Activated CD4-positive, CD25-positive, alpha-beta regulatory T cell treated with anti-CD3 and anti-CD28 coated beads, Interleukin-2, amount 50 U/mL, for 16 hours (primary cell): ENCODE results near the gene WDR17.

ENCODE experiments used
- DNase-seq: peaks from one replicate; pipeline ENCODE4 v3.0.0-alpha.2; 2020; ENCODE audit warnings: low read depth, low spot score

WDR17 gene

DNA sequence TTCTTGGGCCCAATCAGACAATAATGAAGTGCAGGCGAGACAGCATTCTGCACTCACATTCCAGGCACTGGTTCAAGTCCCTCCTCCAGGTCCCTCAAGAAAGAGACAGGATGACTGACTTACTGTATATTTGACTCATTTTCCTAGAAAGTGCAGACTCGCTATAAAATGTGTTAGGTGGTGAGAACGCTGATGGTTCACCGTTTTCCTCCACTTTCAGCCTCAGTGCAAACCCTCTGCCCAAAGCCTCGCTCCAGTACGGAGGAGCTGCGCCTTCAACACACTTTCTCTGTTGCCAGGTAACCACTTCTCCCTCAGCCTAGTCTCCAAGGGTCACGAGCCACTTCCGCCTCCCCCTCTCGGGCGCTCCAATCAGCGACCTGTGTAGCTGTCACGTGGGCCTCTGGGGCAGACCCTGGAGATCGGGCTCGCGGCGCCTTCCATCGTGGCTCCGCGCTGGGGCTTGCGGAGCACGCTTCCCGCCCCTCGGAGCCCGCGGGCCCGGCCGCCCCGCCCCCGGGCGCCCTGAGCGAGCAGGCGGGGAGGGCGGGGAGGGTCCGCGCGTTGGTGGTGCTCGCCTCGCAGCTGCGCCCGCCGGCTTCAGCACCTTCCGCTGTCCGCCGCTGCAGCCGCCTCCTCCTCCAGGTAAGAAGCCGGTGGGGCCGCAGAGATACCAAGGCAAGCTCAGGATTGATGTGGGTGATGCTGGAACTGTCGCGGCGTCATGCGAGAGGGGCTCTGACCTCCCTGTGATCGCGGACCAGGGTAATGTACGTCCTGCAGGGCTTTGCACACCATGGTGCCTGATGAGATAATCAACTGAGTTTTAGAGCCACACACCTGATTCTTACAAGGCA, at the start of gene WDR17:
TSS of gene WDR17 (plus strand) at position 407 of the 857 bp plus-strand sequence. CDS start 45,740 bp downstream, outside the sequence.
- peak; percentile 17 for DNase-seq

GRCh38 chr4:176016601-176017000, 49.0 kb upstream of the WDR17 start:
- no peak for DNase-seq

DNA sequence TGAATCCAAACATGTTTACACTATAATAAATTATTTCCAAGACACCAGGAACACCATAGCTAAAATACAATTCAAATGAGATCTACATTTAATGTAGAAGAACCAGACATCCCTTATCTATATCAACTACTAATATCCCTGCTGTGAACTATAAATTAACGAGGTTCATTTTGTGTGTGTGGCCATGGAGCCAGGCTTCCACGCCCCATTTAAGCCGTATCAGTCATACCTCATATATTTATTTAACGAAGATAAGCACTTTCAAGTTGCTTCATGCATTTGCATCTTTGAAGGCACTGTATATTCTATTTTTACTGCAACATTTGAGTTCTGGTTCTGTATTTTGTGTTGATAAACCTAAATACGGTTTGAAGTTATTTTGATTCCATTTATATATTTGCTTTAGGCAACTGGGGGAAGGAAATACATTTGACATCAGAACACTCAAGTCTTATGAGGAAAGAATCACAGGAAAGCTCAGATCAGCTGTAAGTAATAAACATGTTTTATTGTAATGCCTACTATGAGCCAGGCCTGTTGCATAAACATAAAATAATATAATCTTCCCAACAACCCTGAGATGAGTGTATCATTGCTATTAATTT, 45.1 kb upstream of the WDR17 start:
- no peak for DNase-seq

- no peak for DNase-seq
These were observed 35.2 kb upstream of the WDR17 start for GRCh38 chr4:176030391-176030790.

GRCh38 chr4:176031922-176032321, 33.7 kb upstream of the WDR17 start:
- no peak for DNase-seq

DNA sequence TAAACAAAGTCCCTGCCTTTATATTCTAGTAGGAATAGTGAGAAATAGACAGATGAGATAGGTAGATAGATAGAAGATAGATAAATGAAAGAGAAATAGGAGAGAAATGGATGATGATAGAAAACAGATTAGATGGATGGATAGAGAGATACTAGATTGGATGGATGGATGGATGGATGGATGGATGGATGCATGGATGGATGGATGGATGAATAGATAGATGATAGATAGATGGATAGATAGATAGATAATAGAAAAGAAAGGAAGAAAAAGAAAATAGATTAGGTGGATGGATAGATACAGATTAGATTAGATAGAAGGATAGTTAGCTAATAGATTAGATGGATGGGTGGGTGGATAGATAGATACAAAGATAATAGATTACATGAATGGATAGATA, 33.2 kb upstream of the WDR17 start:
- no peak for DNase-seq

DNA sequence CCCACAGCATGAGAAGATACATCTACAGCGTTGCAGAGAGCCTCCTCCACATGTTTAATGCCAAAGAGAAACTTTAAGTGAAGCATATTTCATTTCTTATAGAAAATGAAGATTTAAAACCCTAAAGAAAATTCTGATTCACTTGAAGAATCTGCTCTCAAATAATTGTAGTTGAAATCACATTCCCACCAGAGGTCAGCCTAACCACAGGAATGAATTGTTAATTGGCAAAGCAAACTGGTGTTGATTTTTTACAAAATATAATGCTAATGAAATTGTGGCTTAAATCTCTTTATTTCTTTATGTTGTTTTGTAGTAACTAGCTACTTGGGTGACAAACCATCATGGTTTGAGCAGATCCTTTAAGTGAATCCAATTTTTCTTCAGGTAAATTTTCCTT, 31.1 kb upstream of the WDR17 start:
- DNase-seq, result no peak

GRCh38 chr4:176034936-176035335, 30.7 kb upstream of the WDR17 start:
- DNase-seq, result no peak

GRCh38 chr4:176036585-176037205, 28.9 kb upstream of the WDR17 start:
- no peak for DNase-seq

GRCh38 chr4:176038789-176039188, 26.9 kb upstream of the WDR17 start:
- no peak for DNase-seq

DNA sequence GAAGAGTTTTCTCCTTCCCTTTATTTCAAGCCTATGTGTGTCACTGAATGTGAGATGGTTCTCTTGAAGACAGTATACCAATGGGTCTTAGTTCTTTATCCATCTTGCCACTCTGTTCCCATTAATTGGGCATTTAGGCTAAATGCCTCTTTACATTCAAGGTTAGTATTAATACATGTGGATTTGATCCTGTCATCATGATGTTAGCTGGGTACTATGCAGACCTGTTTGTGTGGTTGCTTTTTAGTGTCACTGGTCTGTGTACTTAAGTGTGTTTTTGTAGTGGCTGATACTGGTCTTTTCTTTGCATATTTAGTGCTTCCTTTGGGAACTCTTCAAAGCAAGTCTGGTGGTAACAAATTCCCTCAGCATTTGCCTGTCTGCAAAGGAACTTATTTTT, 23.4 kb upstream of the WDR17 start:
- DNase-seq, result no peak

GRCh38 chr4:176043838-176044588, 21.6 kb upstream of the WDR17 start:
- DNase-seq, result no peak

DNA sequence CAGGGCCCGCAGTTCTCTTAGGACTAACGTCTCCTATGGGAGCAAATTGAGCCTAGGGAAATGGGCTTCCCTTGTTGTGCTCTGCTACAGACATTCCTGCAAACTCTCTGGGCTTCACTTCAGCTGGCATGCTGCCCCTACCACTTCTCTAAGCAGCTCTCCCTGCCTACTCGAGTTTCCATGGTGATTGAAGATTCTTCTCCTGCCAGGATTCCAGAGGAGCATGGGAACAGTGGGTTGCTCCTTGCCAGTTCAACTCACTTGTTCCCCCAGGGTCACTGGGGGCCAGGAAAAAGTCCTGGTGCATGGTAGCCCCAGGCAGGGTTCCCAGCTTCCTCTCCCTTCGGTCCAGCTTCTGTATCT, 21.1 kb upstream of the WDR17 start:
- DNase-seq, result no peak

DNA sequence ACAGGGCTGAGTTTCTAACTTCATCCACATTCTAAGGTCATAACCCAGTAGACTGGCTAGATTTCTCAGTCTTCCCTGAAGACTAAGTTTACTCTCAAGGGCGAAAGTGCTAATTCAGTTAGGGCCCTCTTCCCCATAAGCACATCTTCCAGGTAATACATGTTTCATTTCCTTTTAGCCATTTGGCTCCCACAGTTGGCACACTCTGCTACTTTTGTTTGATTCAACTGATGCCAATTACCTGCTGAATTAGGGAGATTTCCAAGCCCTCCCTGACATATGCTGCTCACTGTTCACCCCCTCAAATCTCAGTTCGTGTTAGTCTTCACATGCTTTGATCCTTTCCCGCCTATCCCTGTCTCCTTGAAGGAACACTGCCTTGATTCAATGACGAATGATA, 17.0 kb upstream of the WDR17 start:
- no peak for DNase-seq

DNA sequence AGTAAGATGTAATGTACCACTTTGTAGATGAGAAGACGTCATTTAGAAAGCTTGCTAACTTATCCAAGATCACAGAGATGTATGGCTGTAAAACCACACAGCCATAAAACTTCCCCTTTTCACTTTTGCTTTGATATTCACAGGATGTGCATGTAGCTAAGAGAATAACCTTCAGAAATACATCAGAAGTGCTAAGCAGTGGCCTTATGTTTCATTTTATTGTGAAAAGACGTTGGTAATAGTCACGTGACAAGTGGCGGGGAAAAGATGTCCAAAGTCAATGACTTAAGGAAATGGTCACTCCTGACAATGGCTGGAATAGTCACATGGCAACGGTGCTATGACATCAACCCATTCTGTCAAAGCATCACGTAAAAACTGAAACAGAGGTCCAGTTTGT, 12.9 kb upstream of the WDR17 start:
- DNase-seq, result no peak

GRCh38 chr4:176053785-176054184, 11.9 kb upstream of the WDR17 start:
- no peak for DNase-seq

DNA sequence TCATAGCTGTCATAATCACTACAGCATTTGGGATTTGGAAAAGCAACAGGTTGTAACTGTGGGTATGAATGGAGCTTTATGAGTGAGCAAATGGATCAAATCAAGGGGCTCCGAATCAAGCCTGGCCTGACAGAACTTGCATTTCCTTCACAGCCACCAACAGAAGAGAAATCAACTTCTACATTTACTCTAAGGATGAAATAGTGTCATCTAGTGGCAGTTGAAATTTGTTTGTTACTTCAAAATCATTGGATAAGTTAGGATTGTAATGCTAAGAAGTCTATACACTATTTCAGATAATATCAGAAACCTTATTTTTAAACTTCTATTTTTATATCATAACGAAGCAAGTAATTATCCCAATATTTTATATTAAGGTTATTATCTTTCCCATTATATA, 10.7 kb upstream of the WDR17 start:
- DNase-seq, result no peak

DNA sequence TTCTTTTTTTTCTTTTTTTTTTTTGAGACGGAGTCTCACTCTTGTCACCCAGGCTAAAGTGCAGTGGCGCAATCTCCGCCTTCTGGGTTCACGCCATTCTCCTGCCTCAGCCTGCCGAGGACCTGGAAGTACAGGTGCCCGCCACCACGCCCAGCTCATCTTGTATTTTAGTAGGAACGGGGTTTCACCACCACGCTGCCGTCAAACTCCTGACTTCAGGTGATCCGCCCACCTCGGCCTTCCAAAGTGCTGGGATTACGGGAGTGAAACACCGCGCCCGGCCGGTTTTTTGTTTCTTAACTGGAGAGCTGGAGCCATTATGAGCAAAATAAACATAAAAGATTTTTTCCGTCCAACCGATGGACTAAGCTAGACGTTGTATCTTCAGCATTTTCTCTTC, 1.9 kb upstream of the WDR17 start:
- no peak for DNase-seq

DNA sequence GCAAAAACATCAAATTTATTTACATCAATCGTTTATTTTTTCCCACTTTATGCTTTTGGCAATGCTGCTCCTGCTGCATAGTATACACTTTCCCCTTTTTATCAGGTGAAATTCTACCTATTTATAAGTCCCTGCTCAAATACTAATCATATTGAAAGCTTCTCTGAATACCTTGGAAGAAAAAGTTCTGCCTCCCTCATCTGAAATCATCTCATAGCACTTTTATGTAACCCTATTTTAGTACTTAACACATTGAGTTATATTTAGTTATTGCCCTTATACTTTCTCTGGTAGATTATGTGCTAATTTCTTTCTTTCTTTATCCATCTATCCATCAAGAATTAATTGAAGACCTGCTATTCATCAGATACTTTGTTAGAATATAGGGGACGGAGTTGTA, 1.1 kb upstream of the WDR17 start:
- no peak for DNase-seq

DNA sequence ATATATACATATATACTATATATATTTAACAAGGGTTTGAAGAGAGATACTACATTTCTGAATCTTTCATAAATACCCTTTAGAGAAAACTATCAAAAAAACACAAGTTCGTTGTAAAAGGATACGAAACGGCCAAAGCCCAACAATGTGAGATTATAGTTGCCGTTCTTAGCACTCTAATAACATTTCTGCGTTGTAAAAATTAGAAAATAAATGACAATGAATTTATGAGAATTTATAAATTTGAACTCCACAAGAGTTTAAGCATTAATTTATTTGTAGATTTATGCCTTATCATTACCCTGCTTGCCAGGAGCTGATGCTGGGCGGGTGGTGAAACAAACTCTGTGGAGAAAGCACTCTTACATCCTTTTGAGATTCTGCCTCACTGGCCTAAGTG, 1.1 kb downstream of the WDR17 start:
- no peak for DNase-seq

DNA sequence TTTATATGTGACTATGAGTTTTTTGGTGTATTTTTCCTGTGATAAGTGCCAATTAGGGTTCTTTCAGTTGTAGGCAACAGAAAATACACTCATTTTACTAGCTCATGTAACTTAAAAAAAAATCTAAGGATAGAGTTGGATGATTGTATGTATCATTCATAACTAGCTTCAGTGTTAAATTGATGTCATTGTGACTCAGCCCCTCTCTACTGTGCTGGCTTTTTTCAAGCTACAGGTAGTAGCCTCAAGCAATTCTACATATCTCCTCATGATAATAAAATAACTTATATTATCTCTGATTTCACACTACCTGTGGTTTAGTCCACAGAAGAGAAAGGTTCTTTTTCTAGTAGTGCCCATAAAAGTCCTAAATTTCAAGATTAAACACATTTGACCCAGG, 11.9 kb downstream of the WDR17 start:
- no peak for DNase-seq

- no peak for DNase-seq
These were observed 19.1 kb downstream of the WDR17 start for GRCh38 chr4:176084769-176085168.
